DOHH2 (cell line): ENCODE measurements around the gene HOXC11.
A peak's percentile ranks its signal among the peaks of the same experiment; 100 is the strongest.

Source experiments
- H3F3A ChIP-seq: fragments of 200-600 bp; sonication (generic), shearing (Covaris generic); 2 replicates; pipeline ENCODE4 v1.6.0; 2016; ENCODE audit warnings: antibody characterized with exemption, mild to moderate bottlenecking; ENCODE audit not compliant: control insufficient read depth, insufficient read depth
- H3K27ac ChIP-seq: fragments of 200-600 bp; sonication (generic); 2 replicates; pipeline ENCODE4 v1.5.1; 2014; ENCODE audit warnings: low read depth, mild to moderate bottlenecking, low read length, moderate library complexity
- H3K27me3 ChIP-seq: fragments of 200-600 bp; sonication (generic); 2 replicates; pipeline ENCODE4 v1.6.1; 2014; ENCODE audit warnings: mild to moderate bottlenecking, low read length, mixed read lengths; ENCODE audit not compliant: control insufficient read depth
- H3K36me3 ChIP-seq: fragments of 200-600 bp; sonication (generic); 2 replicates; pipeline ENCODE4 v1.6.1; 2014; ENCODE audit warnings: mild to moderate bottlenecking, low read length, moderate library complexity, mixed read lengths; ENCODE audit not compliant: control insufficient read depth
- H3K4me1 ChIP-seq: fragments of 200-600 bp; sonication (generic); 2 replicates; pipeline ENCODE4 v1.6.1; 2014; ENCODE audit warnings: mild to moderate bottlenecking, low read length, mixed read lengths; ENCODE audit not compliant: control insufficient read depth
- H3K4me2 ChIP-seq: fragments of 200-600 bp; sonication (generic); 2 replicates; pipeline ENCODE4 v1.6.0; 2014; ENCODE audit warnings: mild to moderate bottlenecking, low read length, moderate library complexity
- H3K4me3 ChIP-seq: fragments of 200-600 bp; sonication (generic); 2 replicates; pipeline ENCODE4 v1.5.1; 2014; ENCODE audit warnings: mild to moderate bottlenecking, low read length, mixed read lengths
- H3K79me2 ChIP-seq: fragments of 200-600 bp; sonication (generic); 2 replicates; pipeline ENCODE4 v1.6.1; 2014; ENCODE audit warnings: mild to moderate bottlenecking, low read length, mixed read lengths; ENCODE audit not compliant: control insufficient read depth
- H3K9me2 ChIP-seq: fragments of 200-600 bp; sonication (generic); replicated peaks from 2 replicates; pipeline ENCODE4 v1.6.1; 2014; ENCODE audit warnings: mild to moderate bottlenecking, low read length, mixed read lengths; ENCODE audit not compliant: control insufficient read depth
- H3K9me3 ChIP-seq: fragments of 200-600 bp; sonication (generic); 2 replicates; pipeline ENCODE4 v1.6.1; 2014; ENCODE audit warnings: antibody characterized with exemption, low read length, mixed read lengths; ENCODE audit not compliant: control insufficient read depth, insufficient read depth
- H4K20me1 ChIP-seq: fragments of 200-600 bp; sonication (generic); 2 replicates; pipeline ENCODE4 v1.6.0; 2014; ENCODE audit warnings: low read depth, mild to moderate bottlenecking, antibody characterized with exemption, low read length, moderate library complexity; ENCODE audit not compliant: control insufficient read depth, insufficient read depth
- EZH2phosphoT487 ChIP-seq: fragments of 200-600 bp; sonication (generic); IDR thresholded peaks from 2 replicates; pipeline ENCODE4 v1.6.1; 2017; ENCODE audit warnings: borderline replicate concordance, mild to moderate bottlenecking, antibody characterized with exemption, low read length, moderate library complexity, mixed read lengths
- TF ChIP-seq, protein P1 (sequence below): fragments of 200-600 bp; sonication (generic); IDR thresholded peaks from one replicate; pipeline ENCODE4 v1.5.1; 2014; ENCODE audit warnings: antibody characterized with exemption, mild to moderate bottlenecking, low read depth, low read length; ENCODE audit not compliant: poor library complexity, severe bottlenecking

HOXC11 gene

DNA sequence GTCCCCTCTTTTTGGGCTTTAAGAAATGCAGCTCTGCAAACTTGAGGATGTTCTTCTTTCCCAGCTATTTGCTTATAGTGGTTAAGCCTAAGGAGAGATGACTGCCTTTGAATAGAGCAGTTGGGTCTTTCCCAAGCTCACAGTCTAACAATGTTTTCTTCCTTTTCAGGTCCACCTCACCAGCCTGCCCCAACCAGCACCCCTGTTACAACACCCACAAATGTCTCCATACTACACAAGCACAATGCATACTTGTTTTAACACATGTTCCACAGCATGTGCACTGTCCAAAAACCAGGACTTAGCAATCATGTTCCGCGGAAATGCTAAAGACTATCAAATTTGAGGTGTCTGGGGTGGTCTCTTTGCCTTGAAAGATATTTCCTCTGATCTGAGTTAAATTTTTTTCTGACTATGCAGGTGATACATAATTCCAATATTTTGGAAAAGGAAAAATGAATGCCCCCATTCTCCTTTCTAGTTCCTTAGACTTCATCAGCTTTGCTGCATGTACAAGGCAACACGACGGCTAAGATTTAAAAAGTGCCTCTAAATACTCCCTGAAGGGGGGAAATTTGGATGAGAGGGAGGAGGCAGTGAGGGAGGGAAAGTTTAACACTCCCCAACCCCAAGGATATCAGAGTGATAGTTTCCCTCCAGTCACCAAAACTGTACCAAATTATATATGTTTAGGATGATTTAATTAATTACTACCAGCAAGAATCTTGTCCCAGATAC is 40.9 kb upstream of the HOXC11 start:
- no peaks in the 10 kb centered on the region for H3K36me3 ChIP-seq
- H4K20me1 ChIP-seq: no peaks in the 10 kb centered on the region
- no peaks in the 10 kb centered on the region for H3K79me2 ChIP-seq
- peaks cover 80% of the 10 kb centered on the region for H3K27me3 ChIP-seq
- TF ChIP-seq, protein P1, sequence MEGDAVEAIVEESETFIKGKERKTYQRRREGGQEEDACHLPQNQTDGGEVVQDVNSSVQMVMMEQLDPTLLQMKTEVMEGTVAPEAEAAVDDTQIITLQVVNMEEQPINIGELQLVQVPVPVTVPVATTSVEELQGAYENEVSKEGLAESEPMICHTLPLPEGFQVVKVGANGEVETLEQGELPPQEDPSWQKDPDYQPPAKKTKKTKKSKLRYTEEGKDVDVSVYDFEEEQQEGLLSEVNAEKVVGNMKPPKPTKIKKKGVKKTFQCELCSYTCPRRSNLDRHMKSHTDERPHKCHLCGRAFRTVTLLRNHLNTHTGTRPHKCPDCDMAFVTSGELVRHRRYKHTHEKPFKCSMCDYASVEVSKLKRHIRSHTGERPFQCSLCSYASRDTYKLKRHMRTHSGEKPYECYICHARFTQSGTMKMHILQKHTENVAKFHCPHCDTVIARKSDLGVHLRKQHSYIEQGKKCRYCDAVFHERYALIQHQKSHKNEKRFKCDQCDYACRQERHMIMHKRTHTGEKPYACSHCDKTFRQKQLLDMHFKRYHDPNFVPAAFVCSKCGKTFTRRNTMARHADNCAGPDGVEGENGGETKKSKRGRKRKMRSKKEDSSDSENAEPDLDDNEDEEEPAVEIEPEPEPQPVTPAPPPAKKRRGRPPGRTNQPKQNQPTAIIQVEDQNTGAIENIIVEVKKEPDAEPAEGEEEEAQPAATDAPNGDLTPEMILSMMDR: no peak
- H3K9me3 ChIP-seq: no peaks in the 10 kb centered on the region
- no peak overlapping the region for H3K27ac ChIP-seq
- H3K4me3 ChIP-seq: no peak overlapping the region
- no peaks in the 10 kb centered on the region for H3F3A ChIP-seq
- no peaks in the 10 kb centered on the region for H3K9me2 ChIP-seq
- no peak overlapping the region for H3K4me2 ChIP-seq
- peaks cover 6% of the 10 kb centered on the region for H3K4me1 ChIP-seq

DNA sequence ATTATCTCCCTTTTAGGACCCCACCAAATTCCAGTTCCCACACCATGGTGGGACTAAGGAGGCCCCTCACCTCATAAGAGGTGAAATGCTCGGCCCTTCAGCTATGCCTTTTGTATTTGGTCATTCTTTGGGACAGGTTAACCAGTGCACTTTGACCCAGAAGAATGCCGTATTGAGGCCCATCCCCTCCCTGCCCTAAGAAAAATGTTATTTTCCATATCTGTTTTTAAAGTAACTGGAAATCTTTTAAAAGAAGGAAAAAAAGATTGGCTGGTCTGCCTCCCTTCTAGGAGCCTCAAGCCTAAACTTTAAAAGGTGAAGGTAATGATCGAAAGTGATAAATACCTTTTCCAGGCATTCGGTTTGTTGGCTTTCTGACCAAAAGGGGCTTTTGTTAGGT is 40.0 kb upstream of the HOXC11 start:
- Histone ChIP-seq H3K9me2 (no peaks in the 10 kb centered on the region), H4K20me1 (no peaks in the 10 kb centered on the region), H3K27me3 (peaks cover 84% of the 10 kb centered on the region), H3K36me3 (no peaks in the 10 kb centered on the region), H3K9me3 (no peaks in the 10 kb centered on the region), H3K79me2 (no peaks in the 10 kb centered on the region), H3K4me1 (peaks cover 6% of the 10 kb centered on the region), H3K4me2 (no peak overlapping the region), H3F3A (no peaks in the 10 kb centered on the region), H3K27ac (no peak overlapping the region), H3K4me3 (no peak overlapping the region)
- TF ChIP-seq, protein P1: no peak
- no peak for TF ChIP-seq EZH2phosphoT487

DNA sequence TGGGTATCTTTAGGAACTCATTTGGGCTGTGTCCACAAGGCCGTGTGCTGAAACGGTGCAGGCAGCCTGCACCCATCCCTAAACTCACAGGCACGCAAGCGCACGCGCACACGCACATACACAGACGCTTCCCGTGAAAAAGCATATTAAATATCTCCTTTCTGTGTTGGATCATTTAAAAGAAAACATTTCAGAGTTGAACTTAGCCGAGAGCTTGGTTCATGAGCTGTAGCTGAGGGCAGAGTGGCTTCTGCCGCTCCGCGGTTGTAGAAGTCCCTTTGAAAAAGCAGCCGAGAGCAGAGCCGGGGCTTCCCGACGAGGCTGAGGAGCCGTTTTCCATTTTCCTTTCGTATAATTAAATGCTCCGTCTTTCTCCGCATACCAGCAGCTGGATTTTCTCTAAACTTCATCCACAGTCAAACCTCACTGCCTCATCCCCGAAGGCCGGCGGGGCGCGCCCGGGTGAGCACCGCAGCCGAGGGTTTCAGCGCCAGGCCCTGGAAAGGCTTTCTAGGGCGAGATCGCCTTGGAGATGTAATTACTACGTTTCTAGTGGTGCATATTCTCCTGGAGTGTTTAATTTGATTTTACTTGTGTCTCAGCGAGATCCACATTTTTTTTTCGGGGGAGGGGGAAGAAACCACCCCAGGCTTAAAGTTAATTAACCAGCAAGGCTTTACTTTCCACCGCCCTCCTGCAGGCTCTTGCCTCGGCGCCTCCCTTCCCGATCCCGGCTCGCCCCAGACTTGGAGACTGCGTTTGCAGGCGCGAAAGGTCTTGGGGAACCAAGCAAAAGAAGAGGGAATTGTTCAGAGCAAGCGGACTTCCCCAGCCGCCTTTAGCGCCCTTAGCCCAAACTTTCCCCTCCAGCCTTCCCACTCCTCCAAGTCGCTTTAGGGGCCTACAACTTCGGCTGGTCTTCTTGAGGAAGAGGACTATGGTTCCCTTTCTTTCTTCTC is 37.3 kb upstream of the HOXC11 start:
- Histone ChIP-seq H3K4me3 (no peak overlapping the region), H3K9me2 (no peaks in the 10 kb centered on the region), H3F3A (no peaks in the 10 kb centered on the region), H3K9me3 (no peaks in the 10 kb centered on the region), H3K79me2 (no peaks in the 10 kb centered on the region), H3K4me2 (peak overlapping the region; percentile 35; the same call in 1 of the 2 replicates), H3K4me1 (peaks cover 6% of the 10 kb centered on the region), H3K36me3 (no peaks in the 10 kb centered on the region), H3K27ac (no peak overlapping the region), H3K27me3 (peaks cover 72% of the 10 kb centered on the region), H4K20me1 (no peaks in the 10 kb centered on the region)
- TF ChIP-seq, protein P1: no peak
- TF ChIP-seq EZH2phosphoT487: peak; percentile 77; the same call in 1 of the 2 replicates
